K562 (cell line): ENCODE data around the gene ENTREP3. TPM values are rescaled to one million over a fixed set of nuclear protein-coding genes. Genes with fewer than 3 reads are reported as not detected.
A peak's percentile ranks its signal among the peaks of the same experiment; 100 is the strongest.

Experiments used
- ATAC-seq: fragments of 200-7000 bp; cut with Tn5 transposase; 3 replicates; pipeline ENCODE4 v1.9.1; 2020; ENCODE audit warnings: moderate library complexity
- BruUV-seq: library from RNA; stranded (reverse); fragments of 400-500 nt; replicated peaks from 2 replicates; lab custom pipeline; 2021; lab: Mats Ljungman, UMichigan
- CTCF ChIA-PET: fragments of 300-600 bp; formaldehyde crosslinking; extraction: SDS; loops from one replicate; lab custom pipeline; 2021; ENCODE audit warnings: low intra/inter-chr PET ratio; lab: Yijun Ruan, JAX
- POLR2A ChIA-PET: fragments of 300-600, 350-650 bp; sonication (Branson Sonifier 250); formaldehyde crosslinking; extraction: SDS; loops from one replicate; lab custom pipeline; 2021; ENCODE audit warnings: antibody characterized with exemption, inconsistent platforms; lab: Yijun Ruan, JAX
- DNase-seq, 4 experiments: peaks; one replicate each; pipeline versions ENCODE4 v3.0.0 to v3.0.0-alpha.2; 2011 to 2018; ENCODE audit warnings: low spot score in 3 of 4, mixed read lengths in 3 of 4; ENCODE audit errors: extremely low read depth in 1 of 4
- FAIRE-seq: peaks from 2 replicates; lab custom pipeline; 2011; peaks lifted over from hg19 to GRCh38; lab: Jason Lieb, UNC
- H2AFZ ChIP-seq: 2 replicates; pipeline ENCODE4 v1.6.0; 2011; ENCODE audit warnings: low read depth, low read length, control low read depth, inconsistent platforms
- H3K27ac ChIP-seq: fragments of 200-600 bp; 3 replicates; pipeline ENCODE4 v1.8.0; 2011; ENCODE audit warnings: low read depth, mild to moderate bottlenecking, control low read depth, inconsistent platforms, low read length, moderate library complexity, mixed read lengths; ENCODE audit errors: extremely low read depth
- H3K27me3 ChIP-seq, 2 experiments: fragments of 300-600 bp in 1 of 2; 2 replicates in 1 of 2; 3 replicates in 1 of 2; pipeline versions ENCODE4 v1.6.0 to v1.8.0; 2011; ENCODE audit warnings: inconsistent platforms in 2 of 2, low read length in 2 of 2, mild to moderate bottlenecking in 1 of 2, mixed read lengths in 1 of 2, moderate library complexity in 1 of 2; ENCODE audit not compliant: control insufficient read depth in 2 of 2, insufficient read depth in 2 of 2
- H3K36me3 ChIP-seq: fragments of 300-600 bp; 3 replicates; pipeline ENCODE4 v1.8.0; 2011; ENCODE audit warnings: mild to moderate bottlenecking, low read length, inconsistent platforms; ENCODE audit not compliant: control insufficient read depth, insufficient read depth
- H3K4me1 ChIP-seq, 2 experiments: fragments of 200-600 bp in 1 of 2; replicated peaks in 1 of 2; 2 replicates in 1 of 2; 3 replicates in 1 of 2; pipeline versions ENCODE4 v1.5.1 to v1.8.0; 2011; ENCODE audit warnings: inconsistent platforms in 2 of 2, low read length in 2 of 2, mild to moderate bottlenecking in 1 of 2, mixed read lengths in 1 of 2, moderate library complexity in 1 of 2; ENCODE audit not compliant: control insufficient read depth in 2 of 2, insufficient read depth in 2 of 2
- H3K4me2 ChIP-seq: 2 replicates; pipeline ENCODE4 v1.6.1; 2011; ENCODE audit warnings: low read length, control low read depth, inconsistent platforms, mixed read lengths; ENCODE audit not compliant: insufficient read depth
- H3K4me3 ChIP-seq: fragments of 200-600 bp; sonication (generic), shearing (Covaris generic); 2 replicates; pipeline ENCODE4 v1.5.1; 2016; ENCODE audit warnings: control low read depth, inconsistent platforms
- H3K79me2 ChIP-seq: fragments of 200-600 bp; 3 replicates; pipeline ENCODE4 v1.8.0; 2011; ENCODE audit warnings: low read length, inconsistent platforms; ENCODE audit not compliant: control insufficient read depth, insufficient read depth
- H3K9ac ChIP-seq, 2 experiments: 2 replicates each; pipeline versions ENCODE4 v1.6.0 to v1.6.1; 2011; ENCODE audit warnings: low read depth in 2 of 2, low read length in 2 of 2, control low read depth in 1 of 2, inconsistent platforms in 1 of 2, mild to moderate bottlenecking in 1 of 2, mixed read lengths in 1 of 2; ENCODE audit not compliant: insufficient read depth in 1 of 2
- H3K9me1 ChIP-seq: one replicate; pipeline ENCODE4 v1.6.0; 2011; ENCODE audit warnings: inconsistent platforms, mild to moderate bottlenecking, low read length, moderate library complexity; ENCODE audit not compliant: control insufficient read depth, insufficient read depth
- H3K9me3 ChIP-seq: replicated peaks from 2 replicates; pipeline ENCODE4 v1.5.1; 2011; ENCODE audit warnings: low read depth, low read length, inconsistent platforms; ENCODE audit not compliant: control insufficient read depth, insufficient read depth
- H4K20me1 ChIP-seq: replicated peaks from 2 replicates; pipeline ENCODE4 v1.6.1; 2011; ENCODE audit warnings: low read length, inconsistent platforms, mixed read lengths; ENCODE audit not compliant: control insufficient read depth, insufficient read depth
- ASH1L ChIP-seq: fragments of 450-650 bp; IDR thresholded peaks from 2 replicates; pipeline ENCODE4 v1.6.1; 2018; ENCODE audit warnings: borderline replicate concordance, mild to moderate bottlenecking, low read depth; ENCODE audit not compliant: partially characterized antibody
- CBX3 ChIP-seq, 2 experiments: IDR thresholded peaks; 1 replicate in 1 of 2; 2 replicates in 1 of 2; pipeline ENCODE4 v1.6.1; 2012; ENCODE audit warnings: inconsistent platforms in 2 of 2, low read length in 2 of 2, borderline replicate concordance in 1 of 2, control low read depth in 1 of 2
- CXXC5 ChIP-seq: fragments of 250-450 bp; sonication (Bioruptor Pico); IDR thresholded peaks from 2 replicates; pipeline ENCODE4 v1.8.0; 2022; ENCODE audit warnings: inconsistent platforms, mild to moderate bottlenecking, moderate library complexity
- GATA2 ChIP-seq: sonication (generic); formaldehyde crosslinking; IDR thresholded peaks from 2 replicates; pipeline ENCODE4 v1.4.0; 2020; ENCODE audit warnings: mild to moderate bottlenecking, missing genetic modification reagents
- KAT2B ChIP-seq: IDR thresholded peaks from one replicate; pipeline ENCODE4 v1.6.1; 2012; ENCODE audit warnings: low read depth, mild to moderate bottlenecking, control low read depth, inconsistent platforms, low read length, moderate library complexity
- L3MBTL2 ChIP-seq: fragments of 450-650 bp; IDR thresholded peaks from 2 replicates; pipeline ENCODE4 v1.6.1; 2016; ENCODE audit warnings: mild to moderate bottlenecking, moderate library complexity
- MCM2 ChIP-seq: fragments of 450-650 bp; IDR thresholded peaks from 2 replicates; pipeline ENCODE4 v1.6.1; 2017; ENCODE audit warnings: low read depth, mild to moderate bottlenecking
- MITF ChIP-seq: IDR thresholded peaks from 2 replicates; pipeline ENCODE4 v1.6.1; 2014; ENCODE audit warnings: antibody characterized with exemption
- MLLT1 ChIP-seq, 2 experiments: fragments of 450-650 bp; IDR thresholded peaks; 2 replicates each; pipeline ENCODE4 v1.6.1; 2016
- MYBL2 ChIP-seq, 2 experiments: fragments of 450-650 bp in 1 of 2; sonication (generic) in 1 of 2; formaldehyde crosslinking in 1 of 2; IDR thresholded peaks; 2 replicates each; pipeline versions ENCODE4 v1.6.1 to v1.8.1; 2017 to 2022; ENCODE audit warnings: borderline replicate concordance in 1 of 2, inconsistent platforms in 1 of 2, low read depth in 1 of 2, mild to moderate bottlenecking in 1 of 2, missing genetic modification reagents in 1 of 2, moderate library complexity in 1 of 2
- NCOA1 ChIP-seq: fragments of 450-650 bp; IDR thresholded peaks from 2 replicates; pipeline ENCODE4 v1.6.1; 2016; ENCODE audit warnings: low read depth
- PCBP2 ChIP-seq: fragments of 200-400 bp; formaldehyde crosslinking; IDR thresholded peaks from 2 replicates; pipeline ENCODE4 v1.6.1; 2018; ENCODE audit warnings: low read length, low read depth, mild to moderate bottlenecking, moderate library complexity; ENCODE audit not compliant: poor library complexity, severe bottlenecking
- SLC30A9 ChIP-seq: fragments of 250-450 bp; sonication (Bioruptor Pico); IDR thresholded peaks from 2 replicates; pipeline ENCODE4 v1.8.0; 2022; ENCODE audit warnings: mild to moderate bottlenecking, moderate library complexity
- U2AF2 ChIP-seq: fragments of 200-400 bp; formaldehyde crosslinking; optimal IDR thresholded peaks from 2 replicates; pipeline ENCODE3; 2017; ENCODE audit warnings: low read depth, mild to moderate bottlenecking, low read length
- WHSC1 ChIP-seq: IDR thresholded peaks from one replicate; pipeline ENCODE4 v1.6.1; 2012; ENCODE audit warnings: low read length, control low read depth, inconsistent platforms
- ZNF3 ChIP-seq: fragments of 250-450 bp; sonication (Bioruptor Pico); IDR thresholded peaks from 2 replicates; pipeline ENCODE4 v1.5.0; 2021; ENCODE audit warnings: mild to moderate bottlenecking, moderate library complexity
- ZNF324 ChIP-seq: fragments of 250-450 bp; sonication (Bioruptor Pico); IDR thresholded peaks from 2 replicates; pipeline ENCODE4 v1.4.0; 2020; ENCODE audit warnings: mild to moderate bottlenecking
- WGBS: fragments of 100-300 bp; shearing (Covaris generic); methylation state at CpG from one replicate; pipeline ENCODE4 v1.1.6; 2016; ENCODE audit warnings: low coverage, mixed read lengths; ENCODE audit not compliant: insufficient coverage; ENCODE audit errors: missing lambda C conversion rate; 5-methylcytosine and 5-hydroxymethylcytosine counted together
- in situ Hi-C: fragments of 300-500 bp; cut with MboI; formaldehyde crosslinking; loops from 4 replicates; pipeline ENCODE4 v1.15.0; 2018; ENCODE audit warnings: inconsistent platforms, mixed read lengths
- intact Hi-C: fragments of 100-400 bp; cut with micrococcal nuclease; formaldehyde crosslinking; loops from 2 replicates; pipeline ENCODE4 v1.14.2; 2022
- polyA plus RNA-seq, 8 experiments: library from polyadenylated mRNA; depleted of rRNA in 4 of 8; stranded (reverse) in 5 of 8; unstranded in 3 of 8; fragments of >200 nt; fragmentation: Nextera tagmentation in 2 of 8; fragmentation: Illumina TruSeq in 1 of 8; extraction: Ambion mirVana in 2 of 8; extraction: Trizol in 1 of 8; gene quantifications; 2 replicates each; pipeline versions ENCODE4 v1.2.1 to v1.2.3, GENCODE V29; 2011 to 2014; ENCODE audit warnings: inconsistent platforms in 1 of 8, missing spikeins in 1 of 8
- total RNA-seq, 7 experiments: library from RNA; depleted of rRNA in 6 of 7; stranded (reverse); fragments of >200 nt in 6 of 7; fragmentation: Illumina TruSeq in 2 of 7; extraction: Trizol in 2 of 7; gene quantifications; 2 replicates each; pipeline versions ENCODE4 v1.2.1 to v1.2.3, GENCODE V29; 2011 to 2021; ENCODE audit warnings: low replicate concordance in 1 of 7

Gene ENTREP3
- total and polyA plus RNA-seq, 9 of the 15 experiments (the other 6 are each of a cell fraction or from before 2014, with no cell fraction given) = 1.9 to 41.8 (median 5.9) TPM

GRCh38 chr1:155206891-155207805 is 48.1 kb downstream of the ENTREP3 start:
- FAIRE-seq = peak; percentile 97
- intact Hi-C loops = loop anchor here (1.0 to 2.0 kb wide), 3 partner anchors 19 to 116 kb away; no protein-coding TSS in a partner anchor
- peak overlapping the region; percentile 44 for H3K4me2 ChIP-seq
- no TSS peak for BruUV-seq
- H3K27ac ChIP-seq = peak overlapping the region; percentile 24; the same call in 2 of the 3 replicates
- H3K36me3 ChIP-seq = peaks cover 23% of the 10 kb centered on the region; the same call in 2 of the 3 replicates
- H3K9me3 ChIP-seq = peaks cover 3% of the 10 kb centered on the region; the same call in 1 of the 2 replicates
- peaks cover 18% of the 10 kb centered on the region for H3K79me2 ChIP-seq
- 33% methylated on average over 12 of the region's 13 CpGs for whole genome bisulfite sequencing
- ChIA-PET POLR2A (interaction anchor here (0.8 to 1.2 kb wide), 11 partner anchors 10 to 112 kb away, joined by 3 to 7 read pairs (median 4); partner anchors contain the start of gene ENTREP3), CTCF (interaction anchor here (0.6 to 2.2 kb wide), 5 partner anchors 19 to 385 kb away, joined by 3 to 31 read pairs (median 4); no protein-coding TSS in a partner anchor)
- H4K20me1 ChIP-seq = no peaks in the 10 kb centered on the region
- H3K9me1 ChIP-seq = no peaks in the 10 kb centered on the region
- H3K27me3 ChIP-seq = no peaks in the 10 kb centered on the region
- peak overlapping the region; percentile 23 to 100 for H3K9ac ChIP-seq
- peak; percentile 72 to 91 (median 80) for DNase-seq
- in situ Hi-C loops = loop anchor here (5.0 kb wide), 1 partner anchor 390 kb away; no protein-coding TSS in a partner anchor
- no peak overlapping the region for H3K4me3 ChIP-seq
- ATAC-seq = peak; percentile 74
- peak overlapping the region; percentile 72 for H2AFZ ChIP-seq
- peaks cover 19 to 32% of the 10 kb centered on the region in 2 experiments for H3K4me1 ChIP-seq
- TF ChIP-seq SLC30A9 (CRISPR knock-in tag) (no peak), ZNF324 (no peak), KAT2B (no peak), NCOA1 (no peak), ASH1L (no peak), WHSC1 (no peak), GATA2 (CRISPR knock-in tag) (no peak), U2AF2 (no peak), MYBL2 (IDR thresholded peaks at IDR 0.05; ENCODE audit: low read depth) (no peak), MYBL2 (CRISPR knock-in tag; IDR thresholded peaks at IDR 0.05; ENCODE audit: borderline replicate concordance) (no peak), CBX3 (IDR thresholded peaks at IDR 0.05; ENCODE audit: borderline replicate concordance in 1 of 2, low read length in 2 of 2) (peak in 1 of 2 experiments; percentile 22; a peak in 1 of 3 replicates), MITF (no peak), L3MBTL2 (peak; percentile 26; the same call in 1 of the 2 replicates), MLLT1 (IDR thresholded peaks at IDR 0.05) (peak in 1 of 2 experiments; percentile 50; a peak in 1 of 4 replicates), CXXC5 (CRISPR knock-in tag) (0 out of 2 replicates have a peak, but pooled peaks have one; percentile 18), MCM2 (no peak), ZNF3 (no peak), PCBP2 (no peak)
